Measurements from ENCODE around the gene HNRNPA3.

- TF ChIP-seq ZNF622 (IDR thresholded peaks at IDR 0.05) (no peak), POLR2AphosphoS5 (IDR thresholded peaks at IDR 0.05; ENCODE audit: low read length) (no peak), EED (IDR thresholded peaks at IDR 0.05; ENCODE audit: low read depth) (no peak), USF2 (IDR thresholded peaks at IDR 0.05; ENCODE audit: borderline replicate concordance, low read depth, low read length) (no peak), CTCF (IDR thresholded peaks at IDR 0.05 in 2 of 3, conservative IDR thresholded peaks at IDR 0.05 in 1 of 3; ENCODE audit: control insufficient read depth in 2 of 3, extremely low read depth in 1 of 3, insufficient read depth in 1 of 3, low read depth in 3 of 3, low read length in 3 of 3) (no peak), ZBTB40 (IDR thresholded peaks at IDR 0.05; ENCODE audit: borderline replicate concordance) (no peak), BRCA1 (IDR thresholded peaks at IDR 0.05; ENCODE audit: low read depth, low read length) (no peak), CUX1 (IDR thresholded peaks at IDR 0.05; ENCODE audit: insufficient replicate concordance, low read depth, low read length) (no peak)
These were observed 57.9 kb downstream of the HNRNPA3 start for GRCh38 chr2:177270531-177270930.
